ENCODE measurements around the gene BANK1.

GRCh38 chr4:101992446-101992845 lies 201.9 kb downstream of the BANK1 start:
- TF ChIP-seq CTCF (IDR thresholded peaks at IDR 0.05; ENCODE audit: control extremely low read depth in 1 of 3, insufficient read depth in 1 of 3, low read depth in 1 of 3, low read length in 3 of 3) (no peak), POLR2A (IDR thresholded peaks at IDR 0.05; ENCODE audit: control extremely low read depth in 1 of 2, low read depth in 2 of 2, low read length in 2 of 2) (no peak), HDAC2 (IDR thresholded peaks at IDR 0.05; ENCODE audit: borderline replicate concordance in 1 of 2, low read depth in 2 of 2, low read length in 2 of 2) (no peak), YY1 (IDR thresholded peaks at IDR 0.05; ENCODE audit: low read depth, low read length) (no peak), EP300 (IDR thresholded peaks at IDR 0.05; ENCODE audit: borderline replicate concordance in 1 of 2, low read depth in 2 of 2, low read length in 2 of 2) (no peak), GTF2F1 (IDR thresholded peaks at IDR 0.05; ENCODE audit: borderline replicate concordance, low read depth, low read length) (no peak), CREB1 (IDR thresholded peaks at IDR 0.05) (no peak), USF2 (IDR thresholded peaks at IDR 0.05; ENCODE audit: low read length) (no peak), NANOG (IDR thresholded peaks at IDR 0.05; ENCODE audit: insufficient read depth, low read depth, low read length, poor library complexity, severe bottlenecking) (no peak), POLR2AphosphoS5 (IDR thresholded peaks at IDR 0.05; ENCODE audit: low read depth, low read length) (no peak), MAX (IDR thresholded peaks at IDR 0.05) (no peak), TAF1 (IDR thresholded peaks at IDR 0.05; ENCODE audit: low read depth, low read length) (no peak), SIN3A (conservative IDR thresholded peaks at IDR 0.05 in 1 of 2, IDR thresholded peaks at IDR 0.05 in 1 of 2; ENCODE audit: low read depth in 1 of 2, low read length in 2 of 2) (no peak)
